ENCODE data around the gene MYRIP.
"Not testable (repeated sequence)": the region's sequence is repeated elsewhere in the genome, so short reads cannot be mapped to it uniquely, and the experiment has no call there.

The MYRIP gene

DNA sequence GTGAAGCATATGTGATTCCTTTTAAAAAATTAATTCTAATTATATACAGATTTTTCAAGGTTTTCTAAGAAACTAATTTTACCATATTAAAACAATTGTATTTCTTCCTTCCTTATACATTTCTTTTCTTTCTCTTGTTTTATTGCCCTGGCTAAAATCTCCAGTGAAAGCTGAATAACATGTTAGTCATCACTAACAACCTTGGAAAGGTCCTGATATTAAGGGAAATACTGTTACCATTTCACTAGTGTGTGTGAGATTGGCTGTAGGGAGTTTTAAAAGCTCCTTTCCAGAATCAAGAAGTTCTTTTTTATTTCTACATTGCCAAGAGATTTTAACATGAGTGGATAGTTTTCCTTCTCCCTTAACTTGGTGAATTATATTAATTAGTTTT lies 270.4 kb downstream of the MYRIP start:
- TF ChIP-seq ZFX (IDR thresholded peaks at IDR 0.05): no peak
- H3K27ac ChIP-seq: no peak overlapping the region

GRCh38 chr3:40083066-40083465 lies 273.7 kb downstream of the MYRIP start:
- no peak overlapping the region for H3K27ac ChIP-seq
- no peak for TF ChIP-seq ZFX (IDR thresholded peaks at IDR 0.05)
- TF ChIP-seq, protein P1, sequence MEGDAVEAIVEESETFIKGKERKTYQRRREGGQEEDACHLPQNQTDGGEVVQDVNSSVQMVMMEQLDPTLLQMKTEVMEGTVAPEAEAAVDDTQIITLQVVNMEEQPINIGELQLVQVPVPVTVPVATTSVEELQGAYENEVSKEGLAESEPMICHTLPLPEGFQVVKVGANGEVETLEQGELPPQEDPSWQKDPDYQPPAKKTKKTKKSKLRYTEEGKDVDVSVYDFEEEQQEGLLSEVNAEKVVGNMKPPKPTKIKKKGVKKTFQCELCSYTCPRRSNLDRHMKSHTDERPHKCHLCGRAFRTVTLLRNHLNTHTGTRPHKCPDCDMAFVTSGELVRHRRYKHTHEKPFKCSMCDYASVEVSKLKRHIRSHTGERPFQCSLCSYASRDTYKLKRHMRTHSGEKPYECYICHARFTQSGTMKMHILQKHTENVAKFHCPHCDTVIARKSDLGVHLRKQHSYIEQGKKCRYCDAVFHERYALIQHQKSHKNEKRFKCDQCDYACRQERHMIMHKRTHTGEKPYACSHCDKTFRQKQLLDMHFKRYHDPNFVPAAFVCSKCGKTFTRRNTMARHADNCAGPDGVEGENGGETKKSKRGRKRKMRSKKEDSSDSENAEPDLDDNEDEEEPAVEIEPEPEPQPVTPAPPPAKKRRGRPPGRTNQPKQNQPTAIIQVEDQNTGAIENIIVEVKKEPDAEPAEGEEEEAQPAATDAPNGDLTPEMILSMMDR (conservative IDR thresholded peaks at IDR 0.05): no peak

- H3K27ac ChIP-seq: not testable (repeated sequence)
Measured at GRCh38 chr3:40084424-40084823, 275.0 kb downstream of the MYRIP start.

DNA sequence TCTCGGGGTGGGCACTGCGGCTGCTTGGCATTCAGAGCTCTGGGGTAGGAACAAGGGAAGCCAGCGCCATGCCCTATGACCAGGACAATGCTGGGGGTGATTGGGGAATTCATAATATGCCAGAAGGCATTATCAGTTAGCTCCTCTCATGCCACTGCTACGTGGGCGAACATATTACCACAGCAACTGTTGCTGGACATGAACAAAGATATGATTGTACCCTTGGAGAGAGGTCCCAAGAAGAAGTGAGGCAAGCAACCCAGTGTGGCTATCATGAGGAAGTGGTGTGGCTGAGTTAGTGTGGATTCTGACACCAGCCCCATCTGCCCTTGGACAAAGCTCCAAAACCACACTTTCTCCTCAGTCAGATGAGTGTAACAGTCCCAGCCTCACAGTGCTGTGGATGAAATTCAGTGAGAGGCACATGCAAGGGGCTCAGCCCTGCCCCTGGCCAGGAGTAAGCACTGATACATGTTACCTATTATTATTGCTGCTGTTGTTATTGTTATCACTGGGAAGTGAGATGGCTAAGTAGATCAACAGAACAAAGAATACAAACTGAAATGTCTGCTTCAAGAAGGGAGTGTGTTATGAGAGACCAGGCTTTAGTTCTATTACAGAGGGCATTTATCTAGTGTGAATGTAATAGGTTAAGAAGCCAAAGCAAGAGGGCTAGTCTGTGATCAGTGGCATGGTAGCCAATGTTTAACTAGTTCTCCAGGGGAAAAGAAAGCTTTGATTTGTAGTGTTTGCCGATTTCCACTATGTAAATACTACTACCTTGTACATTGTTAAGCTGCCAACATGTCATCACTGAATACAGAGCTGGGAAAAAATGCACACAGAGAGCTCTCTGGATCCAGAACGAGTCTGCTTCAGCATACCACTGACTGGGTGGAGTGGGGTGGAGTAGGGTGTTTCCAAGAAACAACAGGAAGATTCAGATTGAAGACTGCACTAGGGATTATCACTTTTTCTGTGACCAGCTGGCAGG lies 277.8 kb downstream of the MYRIP start:
- H3K27ac ChIP-seq: peak overlapping the region; percentile 22; the same call in 1 of the 2 replicates
- TF ChIP-seq ZFX (IDR thresholded peaks at IDR 0.05): no peak
- TF ChIP-seq, protein P1 (conservative IDR thresholded peaks at IDR 0.05): no peak

DNA sequence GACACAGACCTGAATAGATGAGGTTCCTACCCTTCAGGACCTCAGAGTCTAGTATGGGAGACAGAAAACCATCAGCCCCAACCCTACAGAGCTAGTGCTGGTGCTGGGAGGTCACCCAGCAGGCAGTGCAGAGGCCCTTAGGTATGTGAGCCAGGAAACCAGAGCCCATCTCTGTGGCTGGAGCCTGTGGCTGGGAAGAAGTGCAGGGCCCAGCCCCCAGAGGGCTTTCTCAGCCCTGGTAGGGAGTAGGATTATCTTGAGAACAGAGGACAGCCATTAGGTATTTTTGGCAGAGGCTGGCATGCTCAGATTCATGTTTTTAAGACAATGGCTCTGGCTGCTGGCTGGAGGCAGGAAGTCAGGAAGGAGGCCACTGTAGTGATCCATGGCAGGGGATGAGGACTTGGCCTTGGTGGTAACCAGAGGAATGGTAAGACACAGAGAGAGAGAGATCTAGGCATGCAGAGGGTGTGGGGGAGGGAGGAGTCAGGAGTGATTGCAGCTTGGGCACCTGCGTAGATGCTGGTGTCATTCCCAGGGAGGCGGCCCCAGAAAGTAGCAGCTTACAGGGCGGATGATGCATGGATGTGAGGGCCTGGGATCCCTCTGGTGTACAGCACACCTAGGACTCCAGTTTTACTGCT lies 279.2 kb downstream of the MYRIP start:
- no peak for TF ChIP-seq ZFX (IDR thresholded peaks at IDR 0.05)
- TF ChIP-seq, protein P1 (conservative IDR thresholded peaks at IDR 0.05): no peak

GRCh38 chr3:40096661-40097111 lies 287.3 kb downstream of the MYRIP start:
- TF ChIP-seq, protein P1 (conservative IDR thresholded peaks at IDR 0.05): no peak
- no peak for TF ChIP-seq ZFX (IDR thresholded peaks at IDR 0.05)
- H3K27ac ChIP-seq: no peak overlapping the region

More for the DNA sequence above, 279.2 kb downstream of the MYRIP start:
- H3K27ac ChIP-seq: no peak overlapping the region

- TF ChIP-seq, protein P1 (conservative IDR thresholded peaks at IDR 0.05): no peak
- no peak for TF ChIP-seq ZFX (IDR thresholded peaks at IDR 0.05)
- H3K27ac ChIP-seq: no peak overlapping the region
Measured at GRCh38 chr3:40097131-40098117, 288.0 kb downstream of the MYRIP start.

All from C4-2B (cell line).